Measurements from ENCODE around the gene LEKR1. TPM values are rescaled to one million over a fixed set of nuclear protein-coding genes. Genes with fewer than 3 reads are reported as not detected.

LEKR1 gene
- total RNA-seq, 1 donor from 2014 or later, result 0.27 TPM

GRCh38 chr3:157040456-157040855 lies 214.3 kb downstream of the LEKR1 start:
- TF ChIP-seq EZH2 (IDR thresholded peaks at IDR 0.05; ENCODE audit: insufficient read depth, low read length) (no peak), CTCF (IDR thresholded peaks at IDR 0.05; ENCODE audit: insufficient read depth, low read depth, low read length) (no peak)
- Histone ChIP-seq H3K4me1 (ENCODE audit: insufficient read depth, low read length) (no peaks in the 10 kb centered on the region), H3K27ac (ENCODE audit: low read depth, low read length) (no peak overlapping the region), H3K4me3 (ENCODE audit: insufficient read depth, low read depth, low read length) (no peak overlapping the region), H3K9ac (ENCODE audit: low read length) (no peak overlapping the region), H3K27me3 (ENCODE audit: insufficient read depth, low read length) (no peaks in the 10 kb centered on the region), H3K4me2 (ENCODE audit: low read length) (no peak overlapping the region), H3K79me2 (ENCODE audit: insufficient read depth, low read length) (no peaks in the 10 kb centered on the region), H4K20me1 (ENCODE audit: insufficient read depth, low read length) (no peaks in the 10 kb centered on the region), H3K9me3 (ENCODE audit: insufficient read depth, low read depth, low read length) (no peaks in the 10 kb centered on the region), H2AFZ (ENCODE audit: low read depth, low read length) (no peak overlapping the region), H3K36me3 (ENCODE audit: insufficient read depth, low read length) (no peaks in the 10 kb centered on the region)
- no peaks in the 10 kb centered on the region for H3K36me3 Mint-ChIP-seq (ENCODE audit: low read depth, unreplicated experiment)
- no peaks in the 10 kb centered on the region for H3K4me1 Mint-ChIP-seq (ENCODE audit: low read depth, unreplicated experiment)
- peak; percentile 5 for FAIRE-seq
- no peak overlapping the region for H3K27ac Mint-ChIP-seq (ENCODE audit: unreplicated experiment)
- peak; percentile 16 for DNase-seq (ENCODE audit: low read depth)
- no peaks in the 10 kb centered on the region for H3K27me3 Mint-ChIP-seq (ENCODE audit: low read depth, unreplicated experiment)
- no peaks in the 10 kb centered on the region for H3K9me3 Mint-ChIP-seq (ENCODE audit: unreplicated experiment)
- H3K4me3 Mint-ChIP-seq (ENCODE audit: unreplicated experiment), result no peak overlapping the region

- DNase-seq (ENCODE audit: low read depth) (no peak), FAIRE-seq (no peak)
- H3K4me3 ChIP-seq (ENCODE audit: insufficient read depth, low read depth, low read length), result no peak overlapping the region
- no peak overlapping the region for H2AFZ ChIP-seq (ENCODE audit: low read depth, low read length)
- H4K20me1 ChIP-seq (ENCODE audit: insufficient read depth, low read length), result no peaks in the 10 kb centered on the region
- H3K27ac ChIP-seq (ENCODE audit: low read depth, low read length), result no peak overlapping the region
- no peaks in the 10 kb centered on the region for H3K36me3 ChIP-seq (ENCODE audit: insufficient read depth, low read length)
- Mint-ChIP-seq H3K27ac (ENCODE audit: unreplicated experiment) (no peak overlapping the region), H3K9me3 (ENCODE audit: unreplicated experiment) (no peaks in the 10 kb centered on the region), H3K4me3 (ENCODE audit: unreplicated experiment) (no peak overlapping the region), H3K36me3 (ENCODE audit: low read depth, unreplicated experiment) (no peaks in the 10 kb centered on the region), H3K27me3 (ENCODE audit: low read depth, unreplicated experiment) (no peaks in the 10 kb centered on the region), H3K4me1 (ENCODE audit: low read depth, unreplicated experiment) (no peaks in the 10 kb centered on the region)
- no peaks in the 10 kb centered on the region for H3K4me1 ChIP-seq (ENCODE audit: insufficient read depth, low read length)
- no peak overlapping the region for H3K9ac ChIP-seq (ENCODE audit: low read length)
- no peaks in the 10 kb centered on the region for H3K79me2 ChIP-seq (ENCODE audit: insufficient read depth, low read length)
- H3K9me3 ChIP-seq (ENCODE audit: insufficient read depth, low read depth, low read length), result no peaks in the 10 kb centered on the region
- no peak overlapping the region for H3K4me2 ChIP-seq (ENCODE audit: low read length)
- no peak for TF ChIP-seq EZH2 (IDR thresholded peaks at IDR 0.05; ENCODE audit: insufficient read depth, low read length)
- no peak for TF ChIP-seq CTCF (IDR thresholded peaks at IDR 0.05; ENCODE audit: insufficient read depth, low read depth, low read length)
- H3K27me3 ChIP-seq (ENCODE audit: insufficient read depth, low read length), result no peaks in the 10 kb centered on the region
Observed at GRCh38 chr3:157042226-157042625, 216.1 kb downstream of the LEKR1 start.

GRCh38 chr3:157043771-157044170 lies 217.6 kb downstream of the LEKR1 start:
- Mint-ChIP-seq H3K9me3 (ENCODE audit: unreplicated experiment) (no peaks in the 10 kb centered on the region), H3K27ac (ENCODE audit: unreplicated experiment) (no peak overlapping the region), H3K4me3 (ENCODE audit: unreplicated experiment) (no peak overlapping the region), H3K4me1 (ENCODE audit: low read depth, unreplicated experiment) (no peaks in the 10 kb centered on the region), H3K27me3 (ENCODE audit: low read depth, unreplicated experiment) (no peaks in the 10 kb centered on the region), H3K36me3 (ENCODE audit: low read depth, unreplicated experiment) (no peaks in the 10 kb centered on the region)
- no peak overlapping the region for H3K4me3 ChIP-seq (ENCODE audit: insufficient read depth, low read depth, low read length)
- H3K9ac ChIP-seq (ENCODE audit: low read length), result no peak overlapping the region
- no peaks in the 10 kb centered on the region for H3K79me2 ChIP-seq (ENCODE audit: insufficient read depth, low read length)
- TF ChIP-seq CTCF (IDR thresholded peaks at IDR 0.05; ENCODE audit: insufficient read depth, low read depth, low read length) (no peak), EZH2 (IDR thresholded peaks at IDR 0.05; ENCODE audit: insufficient read depth, low read length) (no peak)
- no peak overlapping the region for H3K4me2 ChIP-seq (ENCODE audit: low read length)
- FAIRE-seq (no peak), DNase-seq (ENCODE audit: low read depth) (no peak)
- no peaks in the 10 kb centered on the region for H3K4me1 ChIP-seq (ENCODE audit: insufficient read depth, low read length)
- no peaks in the 10 kb centered on the region for H4K20me1 ChIP-seq (ENCODE audit: insufficient read depth, low read length)
- no peaks in the 10 kb centered on the region for H3K27me3 ChIP-seq (ENCODE audit: insufficient read depth, low read length)
- H2AFZ ChIP-seq (ENCODE audit: low read depth, low read length), result no peak overlapping the region
- no peak overlapping the region for H3K27ac ChIP-seq (ENCODE audit: low read depth, low read length)
- no peaks in the 10 kb centered on the region for H3K36me3 ChIP-seq (ENCODE audit: insufficient read depth, low read length)
- no peaks in the 10 kb centered on the region for H3K9me3 ChIP-seq (ENCODE audit: insufficient read depth, low read depth, low read length)
